GM18520 (cell line): ENCODE measurements around the gene IGBP1.
"Not testable (repeated sequence)": the region's sequence is repeated elsewhere in the genome, so short reads cannot be mapped to it uniquely, and the experiment has no call there.

Experiments
- ATAC-seq: cut with Tn5 transposase; IDR thresholded peaks from one replicate; pipeline ENCODE4 v1.9.1; 2021; ENCODE audit not compliant: unreplicated experiment

IGBP1 gene

GRCh38 chrX:70166601-70167590, 33.6 kb downstream of the IGBP1 start:
- no peak for ATAC-seq

GRCh38 chrX:70168238-70169188, 35.3 kb downstream of the IGBP1 start:
- ATAC-seq, result no peak

- no peak for ATAC-seq
These were observed 36.0 kb downstream of the IGBP1 start for GRCh38 chrX:70169281-70169680.

GRCh38 chrX:70171624-70172023, 38.4 kb downstream of the IGBP1 start:
- ATAC-seq, result no peak

GRCh38 chrX:70172221-70172620, 39.0 kb downstream of the IGBP1 start:
- ATAC-seq, result no peak

GRCh38 chrX:70172964-70173363, 39.7 kb downstream of the IGBP1 start:
- ATAC-seq, result no peak

GRCh38 chrX:70174754-70175153, 41.5 kb downstream of the IGBP1 start:
- ATAC-seq, result no peak

- no peak for ATAC-seq
These were observed 42.1 kb downstream of the IGBP1 start for GRCh38 chrX:70175338-70175737.

GRCh38 chrX:70176938-70177533, 43.8 kb downstream of the IGBP1 start, which contains the start of gene DGAT2L6:
Gene DGAT2L6 (plus strand): TSS chrX:70177483. CDS start chrX:70177583, 100 bp downstream.
- no peak for ATAC-seq

GRCh38 chrX:70183091-70183490, 49.8 kb downstream of the IGBP1 start:
- ATAC-seq, result no peak

GRCh38 chrX:70190225-70190624, 57.0 kb downstream of the IGBP1 start:
- ATAC-seq, result no peak

- ATAC-seq, result peak; percentile 45
These were observed 63.9 kb downstream of the IGBP1 start for GRCh38 chrX:70196961-70197720.

GRCh38 chrX:70201732-70202131, 68.5 kb downstream of the IGBP1 start:
- ATAC-seq, result no peak

- no peak for ATAC-seq
These were observed 75.2 kb downstream of the IGBP1 start for GRCh38 chrX:70208479-70208878.

GRCh38 chrX:70209570-70209969, 76.3 kb downstream of the IGBP1 start:
- ATAC-seq, result not testable (repeated sequence)
